ENCODE data around the gene LPP. TPM values are rescaled to one million over a fixed set of nuclear protein-coding genes. Genes with fewer than 3 reads are reported as not detected.
A peak's percentile ranks its signal among the peaks of the same experiment; 100 is the strongest.

LPP gene
- total and polyA plus RNA-seq, 2 donors (not counting 1 experiment from before 2014, with no cell fraction given), result 7.6 to 81.7 TPM

GRCh38 chr3:188578576-188579363, 424.8 kb downstream of the LPP start:
- Histone ChIP-seq H3K9ac (ENCODE audit: low read length) (peak overlapping the region; percentile 17), H3K79me2 (ENCODE audit: control insufficient read depth, insufficient read depth, low read length) (no peaks in the 10 kb centered on the region), H3K27me3 (replicated peaks in 1 of 4; ENCODE audit: control extremely low read depth in 1 of 4, control insufficient read depth in 3 of 4, insufficient read depth in 4 of 4, low read length in 3 of 4) (no peaks in the 10 kb centered on the region), H3K4me3 (ENCODE audit: control extremely low read depth in 1 of 5, extremely low read depth in 1 of 5, insufficient read depth in 1 of 5, low read depth in 2 of 5, low read length in 4 of 5) (peak overlapping the region in 1 of 5 experiments; percentile 3), H3K36me3 (replicated peaks in 1 of 2; ENCODE audit: control extremely low read depth in 1 of 2, control insufficient read depth in 1 of 2, extremely low read depth in 1 of 2, insufficient read depth in 2 of 2, low read length in 1 of 2) (peaks cover 0 to 2% of the 10 kb centered on the region in 2 experiments), H3K27ac (ENCODE audit: low read length in 2 of 2) (peak overlapping the region in 1 of 2 donors; percentile 5), H2AFZ (ENCODE audit: insufficient read depth, low read depth, low read length, poor library complexity, severe bottlenecking) (peak overlapping the region; percentile 38), H3K9me3 (ENCODE audit: control extremely low read depth in 1 of 3, control insufficient read depth in 2 of 3, insufficient read depth in 1 of 3, low read length in 2 of 3) (peaks cover 0 to 9% (median 3%) of the 10 kb centered on the region in 3 donors), H3K4me1 (ENCODE audit: control insufficient read depth in 2 of 2, insufficient read depth in 2 of 2, low read length in 2 of 2) (peaks cover 34 to 49% of the 10 kb centered on the region in 2 donors), H4K20me1 (ENCODE audit: control insufficient read depth, insufficient read depth, low read length, poor library complexity, severe bottlenecking) (no peaks in the 10 kb centered on the region), H3K4me2 (replicated peaks; ENCODE audit: low read depth, low read length, poor library complexity, severe bottlenecking) (peak overlapping the region; percentile 6)
- DNase-seq (no peak), ATAC-seq (ENCODE audit: low read depth) (no peak)
- H3K4me1 Mint-ChIP-seq, result peaks cover 33% of the 10 kb centered on the region
- CTCF ChIA-PET, result interaction anchor here (0.7 to 1.0 kb wide), 3 partner anchors 13 to 838 kb away, joined by 3 to 4 read pairs (median 3); no protein-coding TSS in a partner anchor
- H3K9me3 Mint-ChIP-seq (ENCODE audit: insufficient read depth), result no peaks in the 10 kb centered on the region
- peak overlapping the region; percentile 42 for H3K4me3 Mint-ChIP-seq
- no peaks in the 10 kb centered on the region for H3K27me3 Mint-ChIP-seq
- POLR2A ChIA-PET, result no interaction called here
- intact Hi-C loops (cut with micrococcal nuclease), result no loop called here
- WGBS (ENCODE audit: insufficient coverage), result 30% methylated on average over 3 of the region's 6 CpGs
- peak overlapping the region; percentile 10 for H3K27ac Mint-ChIP-seq
- no peak for TF ChIP-seq EZH2 (IDR thresholded peaks at IDR 0.05; ENCODE audit: borderline replicate concordance, insufficient read depth, low read depth, low read length, poor library complexity, severe bottlenecking)
- TF ChIP-seq CTCF (IDR thresholded peaks at IDR 0.05), result no peak

- no peak overlapping the region for H3K27ac ChIP-seq (ENCODE audit: low read length in 2 of 2)
Measured at GRCh38 chr3:188580223-188580622, 426.3 kb downstream of the LPP start.

More at GRCh38 chr3:188580223-188580622, 426.3 kb downstream of the LPP start:
- no peaks in the 10 kb centered on the region for H3K79me2 ChIP-seq (ENCODE audit: control insufficient read depth, insufficient read depth, low read length)
- Mint-ChIP-seq H3K9me3 (ENCODE audit: insufficient read depth) (no peaks in the 10 kb centered on the region), H3K27ac (peak overlapping the region; percentile 33), H3K27me3 (no peaks in the 10 kb centered on the region), H3K4me1 (peaks cover 32% of the 10 kb centered on the region), H3K4me3 (peak overlapping the region; percentile 33)
- ChIA-PET CTCF (interaction anchor here (0.6 to 1.2 kb wide), 2 partner anchors 20 to 1745 kb away, joined by 3 read pairs; no protein-coding TSS in a partner anchor), POLR2A (no interaction called here)
- H4K20me1 ChIP-seq (ENCODE audit: control insufficient read depth, insufficient read depth, low read length, poor library complexity, severe bottlenecking), result no peaks in the 10 kb centered on the region
- intact Hi-C loops (cut with micrococcal nuclease), result loop anchor here (5.0 to 10.0 kb wide), 4 partner anchors 143 to 605 kb away; no protein-coding TSS in a partner anchor
- H3K36me3 ChIP-seq (replicated peaks in 1 of 2; ENCODE audit: control extremely low read depth in 1 of 2, control insufficient read depth in 1 of 2, extremely low read depth in 1 of 2, insufficient read depth in 2 of 2, low read length in 1 of 2), result peaks cover 0 to 2% of the 10 kb centered on the region in 2 experiments
- WGBS (ENCODE audit: insufficient coverage), result no CpG with 5 or more reads among the region's 1 CpG
- H3K4me1 ChIP-seq (ENCODE audit: control insufficient read depth in 2 of 2, insufficient read depth in 2 of 2, low read length in 2 of 2), result peaks cover 49 to 61% of the 10 kb centered on the region in 2 donors
- H3K4me3 ChIP-seq (ENCODE audit: control extremely low read depth in 1 of 5, extremely low read depth in 1 of 5, insufficient read depth in 1 of 5, low read depth in 2 of 5, low read length in 4 of 5), result no peak overlapping the region
- H3K4me2 ChIP-seq (replicated peaks; ENCODE audit: low read depth, low read length, poor library complexity, severe bottlenecking), result no peak overlapping the region
- no peak for TF ChIP-seq EZH2 (IDR thresholded peaks at IDR 0.05; ENCODE audit: borderline replicate concordance, insufficient read depth, low read depth, low read length, poor library complexity, severe bottlenecking)
- TF ChIP-seq CTCF (IDR thresholded peaks at IDR 0.05), result no peak
- H3K9me3 ChIP-seq (ENCODE audit: control extremely low read depth in 1 of 3, control insufficient read depth in 2 of 3, insufficient read depth in 1 of 3, low read length in 2 of 3), result peaks cover 0 to 9% (median 3%) of the 10 kb centered on the region in 3 donors
- no peak overlapping the region for H3K9ac ChIP-seq (ENCODE audit: low read length)
- no peak for DNase-seq
- H2AFZ ChIP-seq (ENCODE audit: insufficient read depth, low read depth, low read length, poor library complexity, severe bottlenecking), result no peak overlapping the region
- no peaks in the 10 kb centered on the region for H3K27me3 ChIP-seq (replicated peaks in 1 of 4; ENCODE audit: control extremely low read depth in 1 of 4, control insufficient read depth in 3 of 4, insufficient read depth in 4 of 4, low read length in 3 of 4)
- no peak for ATAC-seq (ENCODE audit: low read depth)
